GM11168 (cell line): ENCODE results near the gene APLNR.

Experiments used
- in situ Hi-C: fragments of 300-500 bp; cut with MboI; formaldehyde crosslinking; loops from one replicate; pipeline ENCODE4 v1.12.0; 2022; ENCODE audit warnings: low sequenced_read_pairs; ENCODE audit not compliant: unreplicated experiment

The APLNR gene

GRCh38 chr11:57254631-57255030, 17.6 kb upstream of the APLNR start:
- in situ Hi-C loops: no loop called here

- in situ Hi-C loops: no loop called here
Observed at GRCh38 chr11:57251491-57252104, 14.5 kb upstream of the APLNR start.

- in situ Hi-C loops: no loop called here
Observed at GRCh38 chr11:57251037-57251436, 14.0 kb upstream of the APLNR start.

- in situ Hi-C loops: loop anchor here (10.0 kb wide), 1 partner anchor 405 kb away; no protein-coding TSS in a partner anchor
Observed at GRCh38 chr11:57249384-57250319, 12.6 kb upstream of the APLNR start.

GRCh38 chr11:57248780-57249383, 11.8 kb upstream of the APLNR start:
- in situ Hi-C loops: loop anchor here (10.0 kb wide), 1 partner anchor 404 kb away; no protein-coding TSS in a partner anchor

GRCh38 chr11:57244911-57245310, 7.9 kb upstream of the APLNR start:
- in situ Hi-C loops: loop anchor here (10.0 kb wide), 1 partner anchor 400 kb away; no protein-coding TSS in a partner anchor

- in situ Hi-C loops: loop anchor here (10.0 kb wide), 1 partner anchor 397 kb away; no protein-coding TSS in a partner anchor
Observed at GRCh38 chr11:57241353-57241972, 4.4 kb upstream of the APLNR start.

- in situ Hi-C loops: loop anchor here (10.0 kb wide), 1 partner anchor 396 kb away; no protein-coding TSS in a partner anchor
Observed at GRCh38 chr11:57240757-57241156, 3.7 kb upstream of the APLNR start.

- in situ Hi-C loops: loop anchor here (10.0 kb wide), 1 partner anchor 395 kb away; no protein-coding TSS in a partner anchor
Observed at GRCh38 chr11:57240007-57240406, 3.0 kb upstream of the APLNR start.

- in situ Hi-C loops: no loop called here
Observed at GRCh38 chr11:57239348-57239747, 2.3 kb upstream of the APLNR start.

- in situ Hi-C loops: no loop called here
Observed at GRCh38 chr11:57235761-57236703, 1.0 kb downstream of the APLNR start.

- in situ Hi-C loops: no loop called here
Observed at GRCh38 chr11:57233702-57234101, 3.3 kb downstream of the APLNR start.

GRCh38 chr11:57231539-57232253, 5.4 kb downstream of the APLNR start:
- in situ Hi-C loops: no loop called here

GRCh38 chr11:57230791-57231538, 6.1 kb downstream of the APLNR start:
- in situ Hi-C loops: no loop called here

GRCh38 chr11:57230316-57230715, 6.7 kb downstream of the APLNR start:
- in situ Hi-C loops: no loop called here

GRCh38 chr11:57228600-57228999, 8.4 kb downstream of the APLNR start:
- in situ Hi-C loops: no loop called here

GRCh38 chr11:57224537-57224936, 12.5 kb downstream of the APLNR start:
- in situ Hi-C loops: no loop called here

GRCh38 chr11:57224128-57224527, 12.9 kb downstream of the APLNR start:
- in situ Hi-C loops: no loop called here
